H9 (cell line): ENCODE data around the gene CHRNA4. TPM values are rescaled to one million over a fixed set of nuclear protein-coding genes. Genes with fewer than 3 reads are reported as not detected.

ENCODE experiments used
- DNase-seq: peaks from one replicate; pipeline ENCODE4 v3.0.0-alpha.2; 2017
- H2AFZ ChIP-seq: one replicate; pipeline ENCODE4 v1.6.1; 2013; ENCODE audit warnings: mild to moderate bottlenecking, low read length, control low read depth, moderate library complexity
- H2AK5ac ChIP-seq: 2 replicates; pipeline ENCODE4 v1.6.1; 2013; ENCODE audit warnings: low read length, control low read depth, mixed read lengths; ENCODE audit not compliant: insufficient read length
- H2BK120ac ChIP-seq: one replicate; pipeline ENCODE4 v1.6.1; 2013; ENCODE audit warnings: low read depth, mild to moderate bottlenecking, low read length, control low read depth, inconsistent platforms; ENCODE audit not compliant: poor library complexity, severe bottlenecking
- H2BK12ac ChIP-seq: 2 replicates; pipeline ENCODE4 v1.6.1; 2013; ENCODE audit warnings: low read length, control low read depth, mixed read lengths, low read depth; ENCODE audit not compliant: insufficient read length
- H2BK15ac ChIP-seq: 2 replicates; pipeline ENCODE4 v1.6.1; 2013; ENCODE audit warnings: low read depth, low read length, control low read depth
- H2BK20ac ChIP-seq: one replicate; pipeline ENCODE4 v1.6.1; 2013; ENCODE audit warnings: low read depth, mild to moderate bottlenecking, low read length, control low read depth, inconsistent platforms; ENCODE audit not compliant: poor library complexity, severe bottlenecking
- H2BK5ac ChIP-seq: 2 replicates; pipeline ENCODE4 v1.6.1; 2013; ENCODE audit warnings: low read length, control low read depth, mixed read lengths; ENCODE audit not compliant: insufficient read length
- H3K14ac ChIP-seq: 2 replicates; pipeline ENCODE4 v1.6.1; 2013; ENCODE audit warnings: low read length, control low read depth; ENCODE audit not compliant: insufficient read depth
- H3K18ac ChIP-seq: 2 replicates; pipeline ENCODE4 v1.6.1; 2013; ENCODE audit warnings: low read depth, mild to moderate bottlenecking, mixed read lengths, low read length, control low read depth; ENCODE audit not compliant: insufficient read length
- H3K23ac ChIP-seq: 2 replicates; pipeline ENCODE4 v1.6.1; 2013; ENCODE audit warnings: low read length, control low read depth, mixed read lengths, low read depth; ENCODE audit not compliant: insufficient read length
- H3K23me2 ChIP-seq: 2 replicates; pipeline ENCODE4 v1.6.1; 2013; ENCODE audit warnings: low read depth, mild to moderate bottlenecking, mixed read lengths, low read length, control low read depth; ENCODE audit not compliant: insufficient read length, poor library complexity, severe bottlenecking
- H3K27ac ChIP-seq: 2 replicates; pipeline ENCODE4 v1.5.1; 2013; ENCODE audit warnings: low read length, control low read depth, mixed read lengths, low read depth; ENCODE audit not compliant: insufficient read length
- H3K27me3 ChIP-seq: 2 replicates; pipeline ENCODE4 v1.6.1; 2013; ENCODE audit warnings: low read length, control low read depth, inconsistent platforms; ENCODE audit not compliant: insufficient read depth
- H3K4ac ChIP-seq: 2 replicates; pipeline ENCODE4 v1.6.1; 2013; ENCODE audit warnings: low read depth, mild to moderate bottlenecking, control low read depth, inconsistent platforms, low read length, moderate library complexity
- H3K4me1 ChIP-seq: 2 replicates; pipeline ENCODE4 v1.6.1; 2013; ENCODE audit warnings: low read length, control low read depth, inconsistent platforms; ENCODE audit not compliant: insufficient read depth
- H3K4me2 ChIP-seq: 2 replicates; pipeline ENCODE4 v1.6.1; 2013; ENCODE audit warnings: low read length, control low read depth, mixed read lengths; ENCODE audit not compliant: insufficient read length, insufficient read depth
- H3K56ac ChIP-seq: 2 replicates; pipeline ENCODE4 v1.6.1; 2013; ENCODE audit warnings: low read depth, mild to moderate bottlenecking, mixed read lengths, low read length, control low read depth; ENCODE audit not compliant: insufficient read length
- H3K79me1 ChIP-seq: 2 replicates; pipeline ENCODE4 v1.6.1; 2013; ENCODE audit warnings: low read depth, mild to moderate bottlenecking, moderate library complexity, low read length, control low read depth, inconsistent platforms; ENCODE audit not compliant: insufficient read depth, poor library complexity, severe bottlenecking
- H3K79me2 ChIP-seq: 2 replicates; pipeline ENCODE4 v1.6.1; 2013; ENCODE audit warnings: low read length, control low read depth, inconsistent platforms; ENCODE audit not compliant: insufficient read depth
- H3K9ac ChIP-seq: 2 replicates; pipeline ENCODE4 v1.6.1; 2013; ENCODE audit warnings: low read length, control low read depth, mixed read lengths; ENCODE audit not compliant: insufficient read length; ENCODE audit errors: extremely low read depth
- H3K9me3 ChIP-seq: one replicate; pipeline ENCODE4 v1.6.1; 2013; ENCODE audit warnings: low read depth, low read length, inconsistent platforms; ENCODE audit not compliant: control insufficient read depth
- H3T11ph ChIP-seq: one replicate; pipeline ENCODE4 v1.6.1; 2013; ENCODE audit warnings: mild to moderate bottlenecking, low read length, control low read depth, inconsistent platforms
- H4K20me1 ChIP-seq: one replicate; pipeline ENCODE4 v1.6.1; 2013; ENCODE audit not compliant: control insufficient read depth, insufficient read length, insufficient read depth
- H4K5ac ChIP-seq: 2 replicates; pipeline ENCODE4 v1.6.1; 2013; ENCODE audit warnings: low read depth, mild to moderate bottlenecking, mixed read lengths, low read length, control low read depth; ENCODE audit not compliant: insufficient read length
- H4K8ac ChIP-seq: replicated peaks from 2 replicates; pipeline ENCODE4 v1.6.1; 2013; ENCODE audit warnings: low read length, control low read depth, mixed read lengths, low read depth; ENCODE audit not compliant: insufficient read length
- H4K91ac ChIP-seq: 2 replicates; pipeline ENCODE4 v1.6.1; 2013; ENCODE audit warnings: low read depth, mild to moderate bottlenecking, moderate library complexity, mixed read lengths, low read length, control low read depth; ENCODE audit not compliant: insufficient read length
- H3K27ac Mint-ChIP-seq, 3 experiments: 2 replicates in 2 of 3; 3 replicates in 1 of 3; pipeline ENCODE4 v1.8.0; 2020 to 2021; ENCODE audit warnings: mixed read lengths in 3 of 3, mild to moderate bottlenecking in 1 of 3, moderate library complexity in 1 of 3
- H3K27me3 Mint-ChIP-seq: 2 replicates; pipeline ENCODE4 v1.8.0; 2021; ENCODE audit warnings: low read depth, mild to moderate bottlenecking, moderate library complexity, mixed read lengths
- H3K36me3 Mint-ChIP-seq, 3 experiments: 2 replicates in 2 of 3; 3 replicates in 1 of 3; pipeline ENCODE4 v1.8.0; 2020 to 2021; ENCODE audit warnings: low read depth in 3 of 3, mixed read lengths in 3 of 3; ENCODE audit not compliant: insufficient read depth in 1 of 3
- H3K4me1 Mint-ChIP-seq, 2 experiments: 2 replicates each; pipeline ENCODE4 v1.8.0; 2020; ENCODE audit warnings: mixed read lengths in 2 of 2
- H3K4me3 Mint-ChIP-seq, 2 experiments: 2 replicates in 1 of 2; 3 replicates in 1 of 2; pipeline ENCODE4 v1.8.0; 2020 to 2021; ENCODE audit warnings: mild to moderate bottlenecking in 2 of 2, mixed read lengths in 2 of 2, moderate library complexity in 1 of 2
- H3K9me3 Mint-ChIP-seq, 2 experiments: 2 replicates in 1 of 2; 3 replicates in 1 of 2; pipeline ENCODE4 v1.8.0; 2020; ENCODE audit warnings: mild to moderate bottlenecking in 2 of 2, mixed read lengths in 2 of 2, moderate library complexity in 1 of 2
- WGBS: extraction: QIAGEN DNeasy Blood & Tissue Kit; methylation state at CpG from one replicate; pipeline ENCODE4 v1.1.7; 2013; ENCODE audit warnings: missing lambda C conversion rate, low lambda C conversion rate, mixed read lengths; ENCODE audit not compliant: insufficient read length; ENCODE audit errors: extremely low coverage; 5-methylcytosine and 5-hydroxymethylcytosine counted together
- total RNA-seq: library from RNA; stranded (reverse); gene quantifications from 2 replicates; pipeline ENCODE4 v1.2.1, GENCODE V29; 2021
- TF ChIP-seq, protein P1 (sequence below): fragments of 200-600 bp; sonication (generic); conservative IDR thresholded peaks from 3 replicates; pipeline ENCODE4 v1.8.0; 2021; ENCODE audit warnings: antibody characterized with exemption, mild to moderate bottlenecking

The CHRNA4 gene
- total RNA-seq, 1 experiment from 2014 or later, result 2.5 TPM

DNA sequence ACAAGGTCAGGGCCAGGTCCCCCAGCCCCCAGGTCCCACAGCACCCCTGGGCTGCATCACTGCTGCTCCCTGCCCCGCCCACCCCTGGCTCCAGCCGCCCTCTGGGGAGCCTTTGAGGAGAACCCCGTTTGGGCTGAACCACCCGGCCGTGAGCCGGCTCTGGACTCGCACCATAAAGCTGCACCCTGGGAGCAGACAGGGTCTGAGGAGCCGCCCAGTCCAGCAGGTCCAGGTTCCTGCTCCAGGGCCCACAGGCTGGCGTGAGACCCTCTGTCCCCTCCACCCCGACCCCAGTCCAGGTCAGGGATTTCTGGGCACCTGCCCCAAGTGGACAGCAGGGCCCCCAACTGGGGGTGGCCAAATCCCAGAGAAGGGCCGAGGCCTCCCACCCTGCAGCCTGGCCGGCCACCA lies 8.3 kb downstream of the CHRNA4 start:
- H3K9ac ChIP-seq, result no peak overlapping the region
- no peak overlapping the region for H2AFZ ChIP-seq

More for the DNA sequence above, 8.3 kb downstream of the CHRNA4 start:
- Mint-ChIP-seq H3K4me3 (no peak overlapping the region), H3K27ac (no peak overlapping the region), H3K4me1 (peaks cover 5 to 7% of the 10 kb centered on the region in 2 experiments), H3K27me3 (peaks cover 11% of the 10 kb centered on the region), H3K9me3 (peaks cover 0 to 10% of the 10 kb centered on the region in 2 experiments; a peak in 2 of 5 replicates), H3K36me3 (peaks cover 0 to 7% (median 4%) of the 10 kb centered on the region in 3 experiments; a peak in 3 of 7 replicates)
- Histone ChIP-seq H3K18ac (no peak overlapping the region), H2BK5ac (no peak overlapping the region), H3K79me2 (no peaks in the 10 kb centered on the region), H3K79me1 (no peaks in the 10 kb centered on the region), H2BK15ac (no peak overlapping the region), H3K23ac (no peak overlapping the region), H2BK120ac (no peak overlapping the region), H2AK5ac (no peak overlapping the region), H4K20me1 (peaks cover 2% of the 10 kb centered on the region), H3K4ac (no peak overlapping the region), H2BK12ac (no peak overlapping the region), H3K14ac (no peak overlapping the region), H2BK20ac (no peak overlapping the region), H4K91ac (no peak overlapping the region), H3T11ph (no peak overlapping the region), H3K27ac (no peak overlapping the region), H3K9me3 (no peaks in the 10 kb centered on the region), H4K8ac (no peak overlapping the region), H3K4me2 (no peak overlapping the region), H3K56ac (no peak overlapping the region), H3K4me1 (no peaks in the 10 kb centered on the region), H3K23me2 (no peaks in the 10 kb centered on the region), H4K5ac (no peak overlapping the region), H3K27me3 (no peaks in the 10 kb centered on the region)
- no peak for DNase-seq
- TF ChIP-seq, protein P1, sequence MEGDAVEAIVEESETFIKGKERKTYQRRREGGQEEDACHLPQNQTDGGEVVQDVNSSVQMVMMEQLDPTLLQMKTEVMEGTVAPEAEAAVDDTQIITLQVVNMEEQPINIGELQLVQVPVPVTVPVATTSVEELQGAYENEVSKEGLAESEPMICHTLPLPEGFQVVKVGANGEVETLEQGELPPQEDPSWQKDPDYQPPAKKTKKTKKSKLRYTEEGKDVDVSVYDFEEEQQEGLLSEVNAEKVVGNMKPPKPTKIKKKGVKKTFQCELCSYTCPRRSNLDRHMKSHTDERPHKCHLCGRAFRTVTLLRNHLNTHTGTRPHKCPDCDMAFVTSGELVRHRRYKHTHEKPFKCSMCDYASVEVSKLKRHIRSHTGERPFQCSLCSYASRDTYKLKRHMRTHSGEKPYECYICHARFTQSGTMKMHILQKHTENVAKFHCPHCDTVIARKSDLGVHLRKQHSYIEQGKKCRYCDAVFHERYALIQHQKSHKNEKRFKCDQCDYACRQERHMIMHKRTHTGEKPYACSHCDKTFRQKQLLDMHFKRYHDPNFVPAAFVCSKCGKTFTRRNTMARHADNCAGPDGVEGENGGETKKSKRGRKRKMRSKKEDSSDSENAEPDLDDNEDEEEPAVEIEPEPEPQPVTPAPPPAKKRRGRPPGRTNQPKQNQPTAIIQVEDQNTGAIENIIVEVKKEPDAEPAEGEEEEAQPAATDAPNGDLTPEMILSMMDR, result no peak
- WGBS, result no CpG with 5 or more reads among the region's 12 CpGs
